ENCODE results near the gene DNAJB9.

GRCh38 chr7:108572480-108572879 is 2.8 kb downstream of the DNAJB9 start:
- TF ChIP-seq EGR1 (IDR thresholded peaks at IDR 0.05) (no peak), EP300 (IDR thresholded peaks at IDR 0.05; ENCODE audit: borderline replicate concordance) (no peak), TAF1 (IDR thresholded peaks at IDR 0.05; ENCODE audit: low read depth) (no peak), YY1 (IDR thresholded peaks at IDR 0.05; ENCODE audit: low read depth) (no peak), MAX (IDR thresholded peaks at IDR 0.05) (no peak)
